Uterus (tissue), 4 donors: ENCODE results near the gene PHACTR2. TPM values are rescaled to one million over a fixed set of nuclear protein-coding genes. Genes with fewer than 3 reads are reported as not detected.

Experiments
- DNase-seq, 2 donors: peaks; one replicate each; pipeline ENCODE4 v3.0.0-alpha.2; 2019 to 2020
- H3K27ac ChIP-seq, 2 donors: fragments of 200-600 bp; sonication (generic); 1 replicate in 1 of 2; 2 replicates in 1 of 2; pipeline ENCODE4 v1.5.1; 2016 to 2018
- H3K27me3 ChIP-seq, 2 donors: fragments of 200-600 bp; sonication (generic); one replicate each; pipeline ENCODE4 v1.5.1; 2018 to 2019; ENCODE audit warnings: control low read depth in 1 of 2
- H3K36me3 ChIP-seq, 2 donors: fragments of 200-600 bp; sonication (generic); one replicate each; pipeline ENCODE4 v1.5.1; 2019; ENCODE audit warnings: control low read depth in 1 of 2
- H3K4me1 ChIP-seq, 2 donors: fragments of 200-600 bp; sonication (generic); one replicate each; pipeline ENCODE4 v1.5.1; 2018 to 2019; ENCODE audit warnings: control low read depth in 1 of 2
- H3K4me3 ChIP-seq, 2 donors: fragments of 200-600 bp; sonication (generic); 1 replicate in 1 of 2; 2 replicates in 1 of 2; pipeline ENCODE4 v1.5.1; 2018 to 2019; ENCODE audit warnings: mild to moderate bottlenecking in 1 of 2
- H3K9me3 ChIP-seq, 2 donors: fragments of 200-600 bp; sonication (generic); one replicate each; pipeline ENCODE4 v1.5.1; 2019; ENCODE audit warnings: control low read depth in 1 of 2
- CTCF ChIP-seq, 4 experiments: fragments of 200-600 bp in 2 of 4; fragments of 450-650 bp in 2 of 4; sonication (generic) in 2 of 4; IDR thresholded peaks; one replicate each; pipeline ENCODE4 v1.5.1; 2016 to 2019; ENCODE audit warnings: antibody characterized with exemption in 4 of 4, mild to moderate bottlenecking in 2 of 4, moderate library complexity in 1 of 4
- POLR2A ChIP-seq, 2 donors: fragments of 450-650 bp; IDR thresholded peaks; one replicate each; pipeline ENCODE4 v1.6.1; 2016; ENCODE audit warnings: antibody characterized with exemption in 2 of 2, mild to moderate bottlenecking in 1 of 2, moderate library complexity in 1 of 2
- intact Hi-C: fragments of 100-400 bp; cut with DNase I; formaldehyde crosslinking; loops from one replicate; pipeline ENCODE4 v1.15.1; 2023; ENCODE audit warnings: low total_unique reads
- small RNA-seq: library from RNA; depleted of rRNA; stranded (forward); fragments of <200 nt; gene quantifications from one replicate; pipeline ENCODE3, GENCODE V24; 2016
- total RNA-seq, 4 donors: library from RNA; depleted of rRNA in 3 of 4; stranded (reverse); fragments of >200 nt in 3 of 4; gene quantifications; one replicate each; pipeline versions ENCODE4 v1.1.0 to v1.2.4, GENCODE V29; 2014 to 2023
- donor health status: DM: yes; HTN: yes; CAD: no.

PHACTR2 gene
- total RNA-seq, 4 donors from 2014 or later = 78.2 to 145 (median 90.1) TPM

GRCh38 chr6:143877584-143878271, 200.0 kb downstream of the PHACTR2 start:
- Histone ChIP-seq H3K9me3 (peaks cover 0 to 6% of the 10 kb centered on the region in 2 donors), H3K4me1 (no peaks in the 10 kb centered on the region), H3K27me3 (no peaks in the 10 kb centered on the region), H3K4me3 (no peak overlapping the region), H3K36me3 (no peaks in the 10 kb centered on the region), H3K27ac (no peak overlapping the region)
- no peak for DNase-seq
- TF ChIP-seq CTCF (IDR thresholded peaks at IDR 0.05) = no peak
- no peak for TF ChIP-seq POLR2A (IDR thresholded peaks at IDR 0.05)
- intact Hi-C loops = no loop called here

DNA sequence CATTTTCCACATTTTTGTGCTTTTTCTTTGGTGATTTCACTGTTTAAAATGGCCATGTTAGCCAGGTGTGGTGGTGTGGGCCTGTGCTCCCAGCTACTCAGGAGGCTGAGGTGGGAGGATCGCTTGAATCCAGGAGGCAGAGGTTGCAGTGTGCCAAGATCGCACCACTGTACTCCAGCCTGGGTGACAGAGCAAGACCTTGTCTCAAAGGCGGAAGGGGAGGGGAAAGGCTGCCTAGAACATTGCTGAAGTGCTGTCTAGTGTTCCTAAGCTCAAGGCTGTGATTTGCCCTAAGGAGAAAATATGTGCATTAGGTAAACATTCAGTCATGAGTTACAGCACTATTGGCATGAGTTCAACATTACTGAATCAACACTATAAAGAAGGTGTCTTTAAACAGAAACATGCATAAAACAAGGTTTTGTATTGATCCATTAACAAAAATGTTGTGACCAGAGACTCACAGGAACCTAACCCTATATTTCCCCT, 200.6 kb downstream of the PHACTR2 start:
- no peaks in the 10 kb centered on the region for H3K4me1 ChIP-seq
- H3K27ac ChIP-seq = no peak overlapping the region
- H3K9me3 ChIP-seq = peaks cover 0 to 6% of the 10 kb centered on the region in 2 donors
- TF ChIP-seq POLR2A (IDR thresholded peaks at IDR 0.05) = no peak
- TF ChIP-seq CTCF (IDR thresholded peaks at IDR 0.05) = no peak
- no peaks in the 10 kb centered on the region for H3K27me3 ChIP-seq
- DNase-seq = no peak
- no peak overlapping the region for H3K4me3 ChIP-seq
- intact Hi-C loops = no loop called here
- H3K36me3 ChIP-seq = no peaks in the 10 kb centered on the region

- Histone ChIP-seq H3K9me3 (peaks cover 0 to 6% of the 10 kb centered on the region in 2 donors), H3K27ac (no peak overlapping the region), H3K36me3 (no peaks in the 10 kb centered on the region), H3K4me1 (no peaks in the 10 kb centered on the region), H3K4me3 (no peak overlapping the region), H3K27me3 (no peaks in the 10 kb centered on the region)
- intact Hi-C loops = no loop called here
- DNase-seq = no peak
- TF ChIP-seq POLR2A (IDR thresholded peaks at IDR 0.05) (no peak), CTCF (IDR thresholded peaks at IDR 0.05) (no peak)
Measured at GRCh38 chr6:143880412-143880811, 202.6 kb downstream of the PHACTR2 start.

Small RNA genes lying within 50 kb of the gene (small RNA-seq; reads per million reads assigned to genes)
- gene ZC2HC1B = not detected

Other genes with a start within 250 kb of the PHACTR2 start
- 10 to 100 TPM in 1 of 4 donors, 1 to 10 TPM in 3; 3.8 to 26.1 (median 5.9) TPM for gene ADAT2, start 227.3 kb upstream of the PHACTR2 start, total RNA-seq
- 10 to 100 TPM in 3 of 4 donors, 1 to 10 TPM in 1; 4.1 to 29.7 (median 19.7) TPM for gene PEX3, start 227.2 kb upstream of the PHACTR2 start, total RNA-seq
- gene FUCA2, start 166.2 kb upstream of the PHACTR2 start, total RNA-seq = 10 to 100 TPM; 15.9 to 35.7 (median 21.1) TPM
- gene LTV1, start 165.4 kb downstream of the PHACTR2 start, total RNA-seq = 10 to 100 TPM in 2 of 4 donors, 1 to 10 TPM in 2; 5.4 to 28.1 (median 14.2) TPM
- under 1 TPM in 1 of 4 donors, not detected in 3; 0.35 TPM for gene ZC2HC1B, start 186.5 kb downstream of the PHACTR2 start, total RNA-seq